ENCODE results near the gene ZNF532.
A peak's percentile ranks its signal among the peaks of the same experiment; 100 is the strongest.
"Not testable (repeated sequence)": the region's sequence is repeated elsewhere in the genome, so short reads cannot be mapped to it uniquely, and the experiment has no call there.

Gene ZNF532

DNA sequence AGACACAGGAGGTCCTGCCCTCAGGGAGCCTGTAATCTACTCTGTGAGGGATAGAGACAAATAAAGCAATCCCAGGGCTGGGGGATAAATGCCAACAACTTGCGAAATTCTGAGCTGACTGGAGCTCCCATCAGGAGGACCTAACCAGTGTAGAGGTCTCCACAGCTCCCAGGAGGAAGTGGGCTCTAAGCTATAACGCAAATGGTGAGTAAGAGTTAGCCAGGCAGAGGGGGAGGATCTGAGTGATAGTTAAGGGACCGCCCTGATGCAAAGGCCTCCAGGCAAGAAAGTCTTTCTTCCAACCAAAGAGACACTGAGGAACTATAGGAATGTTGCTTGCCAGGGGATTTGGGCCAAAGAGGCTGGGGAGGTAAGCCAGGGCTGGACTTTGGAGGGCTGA lies 16.0 kb upstream of the ZNF532 start:
- no peak for DNase-seq

DNA sequence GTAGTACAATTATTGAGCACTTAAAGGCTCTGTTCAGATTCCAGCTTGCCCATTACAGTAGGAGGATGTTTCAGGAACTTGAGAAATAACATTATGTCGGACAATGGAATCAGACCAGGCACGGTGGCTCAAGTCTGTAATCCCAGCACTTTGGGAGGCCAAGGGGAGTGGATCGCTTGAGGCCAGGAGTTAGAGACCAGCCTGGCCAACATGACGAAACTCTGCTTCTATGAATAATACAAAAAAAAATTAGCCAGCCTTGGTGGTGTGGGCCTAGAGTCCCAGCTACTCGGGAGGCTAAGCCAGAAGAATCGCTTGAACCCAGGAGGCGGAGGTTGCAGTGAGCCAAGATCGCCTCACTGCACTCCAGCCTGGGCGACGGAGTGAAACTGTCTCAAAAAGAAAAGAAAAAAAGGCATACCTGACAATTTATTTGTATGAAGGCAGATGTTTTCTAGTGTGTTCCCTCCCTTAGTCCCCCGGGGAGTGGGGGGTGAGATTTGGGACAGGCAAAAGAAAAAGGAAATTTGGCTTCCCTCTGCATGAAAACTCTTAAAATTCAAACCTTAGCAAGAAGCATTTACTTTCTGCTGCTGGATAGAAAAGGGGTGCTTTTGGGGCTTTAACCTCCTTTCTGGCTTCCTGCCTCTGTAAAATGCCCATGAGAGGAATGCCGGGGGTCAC lies 13.7 kb upstream of the ZNF532 start:
- no peak for DNase-seq

DNA sequence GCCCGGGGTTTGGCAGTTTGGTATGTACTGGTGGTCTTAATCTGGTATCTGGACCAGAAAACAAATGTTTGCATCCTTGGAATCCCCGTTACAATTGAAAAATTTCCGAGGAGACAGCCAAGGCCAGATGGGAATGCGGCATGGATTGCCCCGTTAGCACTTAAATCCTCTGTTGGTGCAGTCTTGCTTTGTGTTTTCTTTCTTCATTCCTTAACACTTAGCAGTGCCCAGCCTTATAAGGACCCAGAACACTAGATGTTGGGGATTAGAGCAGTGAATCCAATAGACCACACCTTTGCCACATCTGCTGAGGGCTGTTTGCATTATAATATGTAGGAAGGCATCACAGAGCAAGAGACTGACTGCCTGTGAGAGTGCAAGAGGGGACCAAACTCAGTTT lies 12.8 kb upstream of the ZNF532 start:
- no peak for DNase-seq

DNA sequence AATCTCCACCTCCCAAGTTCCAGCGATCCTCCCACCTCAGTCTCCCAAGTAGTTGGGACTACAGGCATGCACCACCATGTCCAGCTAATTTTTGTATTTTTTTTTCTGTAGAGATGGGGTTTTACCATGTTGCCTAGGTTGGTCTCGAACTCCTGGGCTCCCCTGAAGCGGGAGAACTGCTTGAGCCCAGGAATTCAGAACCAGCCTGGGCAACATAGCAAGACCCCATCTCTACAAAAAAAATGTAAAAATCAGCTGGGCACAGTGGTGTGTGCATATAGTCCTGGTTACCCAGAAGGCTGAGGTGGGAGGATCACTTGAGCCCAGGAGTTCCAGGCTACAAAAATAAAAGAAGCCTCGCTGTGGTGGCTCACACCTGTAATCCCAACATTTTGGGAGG lies 12.0 kb upstream of the ZNF532 start:
- no peak for DNase-seq

DNA sequence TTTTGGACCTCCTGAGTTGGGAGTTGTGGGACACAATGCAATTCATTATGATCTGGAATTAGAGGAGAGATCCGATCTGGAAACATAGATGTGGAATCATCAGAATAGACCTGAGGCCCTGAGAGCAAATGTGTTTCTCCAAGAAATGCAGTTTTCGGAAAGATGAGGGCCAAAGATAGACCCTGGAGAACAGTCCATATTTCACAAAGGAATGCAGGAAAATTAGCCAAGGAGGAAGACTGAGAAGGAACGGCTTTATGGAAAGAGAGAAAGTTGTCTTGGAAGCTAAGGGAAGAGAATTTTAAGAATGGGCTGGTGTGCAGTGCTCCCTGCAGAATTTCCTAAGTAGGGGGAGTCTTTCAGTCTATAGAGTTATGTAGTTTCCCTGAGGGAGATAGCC lies 11.1 kb upstream of the ZNF532 start:
- DNase-seq, result no peak

DNA sequence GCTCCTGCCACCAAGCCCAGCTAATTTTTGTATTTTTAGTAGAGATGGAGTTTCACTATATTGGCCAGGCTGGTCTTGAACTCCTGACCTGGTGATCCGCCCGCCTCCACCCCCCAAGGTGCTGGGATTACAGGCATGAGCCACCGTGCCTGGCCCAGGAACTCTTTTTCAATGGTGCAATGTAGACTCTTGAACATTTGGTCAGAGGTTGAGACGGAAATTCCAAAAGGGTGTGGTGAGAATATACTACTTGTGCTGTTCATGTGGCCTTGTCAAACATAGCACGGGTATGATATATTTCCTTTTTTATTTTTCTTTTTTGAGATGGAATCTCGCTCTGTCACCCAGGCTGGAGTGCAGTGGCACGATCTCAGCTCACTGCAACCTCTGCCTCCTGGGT lies 9.2 kb upstream of the ZNF532 start:
- not testable (repeated sequence) for DNase-seq

DNA sequence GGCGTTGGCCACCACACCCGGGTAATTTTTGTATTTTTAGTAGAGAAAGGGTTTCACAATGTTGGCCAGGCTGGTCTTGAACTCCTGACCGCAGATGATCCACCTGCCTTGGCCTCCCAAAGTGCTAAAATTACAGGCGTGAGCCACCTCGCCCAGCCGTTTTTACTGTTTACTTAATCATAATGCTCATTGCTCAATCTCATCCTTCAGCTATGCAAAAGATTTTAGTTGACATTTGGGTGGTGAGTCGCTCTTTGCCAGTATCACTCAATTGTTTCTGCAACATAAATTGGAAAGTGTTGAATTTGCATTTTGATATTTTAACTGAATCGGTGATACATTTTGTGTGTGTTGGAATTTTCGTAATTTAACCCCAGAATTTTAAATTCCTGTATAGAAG lies 7.8 kb upstream of the ZNF532 start:
- no peak for DNase-seq

DNA sequence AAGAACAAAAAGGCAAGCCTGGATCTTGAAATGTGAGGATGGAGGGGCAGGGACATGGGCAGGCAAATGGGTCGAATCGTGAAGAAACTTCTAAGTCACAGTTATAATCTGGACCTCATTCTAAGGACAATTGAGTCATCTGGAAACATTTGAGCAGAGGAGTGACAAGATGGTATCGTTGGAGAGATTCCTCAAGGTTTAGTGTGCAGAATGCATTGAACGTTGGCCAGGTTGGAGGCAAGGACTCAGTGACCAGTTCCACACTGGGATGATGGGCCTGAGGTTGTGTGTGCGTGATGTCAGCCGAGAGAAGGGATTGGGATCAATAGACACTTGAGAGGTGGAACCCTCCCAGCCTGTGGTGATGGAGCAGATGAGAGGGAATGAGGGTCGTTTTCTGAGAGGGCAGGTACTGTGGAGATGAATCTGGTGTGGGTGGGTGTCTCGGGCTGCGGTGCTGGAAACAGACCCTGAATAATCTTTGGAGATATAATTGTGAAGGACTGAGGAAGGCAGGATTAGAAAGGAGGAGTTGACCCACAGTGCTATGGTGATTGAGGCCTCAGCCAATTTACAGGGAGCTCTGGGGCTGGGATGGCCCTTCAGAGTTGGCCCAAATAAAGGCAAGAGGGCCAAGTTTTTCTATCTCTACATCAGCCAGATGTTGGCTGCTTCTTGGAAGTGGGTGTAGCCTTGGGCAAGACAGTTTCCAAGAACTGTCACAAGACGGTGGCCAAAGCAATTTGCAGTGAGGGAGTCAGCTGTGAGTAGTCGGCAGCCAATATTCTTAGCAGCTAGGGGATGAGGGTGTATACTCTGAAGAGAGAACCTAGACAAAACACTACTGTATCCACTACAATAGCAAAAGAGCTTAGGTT lies 5.8 kb upstream of the ZNF532 start:
- DNase-seq, result no peak

DNA sequence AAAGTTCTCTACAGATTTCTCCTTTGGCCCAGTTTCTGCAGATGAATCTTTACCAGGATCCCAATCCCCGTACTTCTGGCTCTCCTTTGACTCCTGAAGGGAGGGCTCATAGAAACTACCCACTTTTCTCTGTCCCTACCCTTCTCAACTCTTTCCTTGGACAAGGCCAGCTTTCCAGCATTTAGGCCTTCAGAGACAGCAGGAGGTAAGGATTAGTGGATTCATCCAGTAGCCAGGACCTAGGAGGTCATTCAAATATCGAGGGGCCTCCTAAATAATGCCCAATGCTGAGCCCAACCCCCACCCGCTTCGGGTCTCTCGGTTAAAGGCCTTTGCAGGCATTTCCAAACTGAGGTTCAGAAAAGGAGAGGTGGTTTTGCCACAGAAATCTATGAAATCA lies 4.8 kb upstream of the ZNF532 start:
- DNase-seq, result no peak

DNA sequence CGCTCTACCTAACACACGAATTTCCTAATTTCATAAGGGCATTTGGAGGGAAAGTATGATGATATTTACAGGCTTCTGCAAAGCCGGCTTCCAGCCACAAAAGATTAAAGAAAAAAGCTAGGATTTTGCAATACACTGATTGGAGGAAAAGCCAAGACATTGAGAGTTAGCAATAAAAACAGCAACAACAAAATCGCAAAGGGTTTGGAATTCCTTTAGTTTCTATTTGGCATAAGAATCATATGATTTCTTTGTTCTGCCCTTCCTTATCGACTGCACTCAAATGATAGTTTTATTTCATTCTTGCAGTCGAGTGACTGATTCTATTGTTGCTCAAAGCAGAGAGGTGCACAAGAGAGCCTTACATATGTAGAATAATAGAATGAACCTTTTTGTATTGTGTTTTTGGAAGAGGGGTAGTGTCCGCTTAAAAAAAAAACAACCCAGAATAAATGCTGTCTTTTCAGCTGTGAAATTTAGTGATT lies 3.9 kb upstream of the ZNF532 start:
- DNase-seq, result peak in 1 of 3 experiments; percentile 65

DNA sequence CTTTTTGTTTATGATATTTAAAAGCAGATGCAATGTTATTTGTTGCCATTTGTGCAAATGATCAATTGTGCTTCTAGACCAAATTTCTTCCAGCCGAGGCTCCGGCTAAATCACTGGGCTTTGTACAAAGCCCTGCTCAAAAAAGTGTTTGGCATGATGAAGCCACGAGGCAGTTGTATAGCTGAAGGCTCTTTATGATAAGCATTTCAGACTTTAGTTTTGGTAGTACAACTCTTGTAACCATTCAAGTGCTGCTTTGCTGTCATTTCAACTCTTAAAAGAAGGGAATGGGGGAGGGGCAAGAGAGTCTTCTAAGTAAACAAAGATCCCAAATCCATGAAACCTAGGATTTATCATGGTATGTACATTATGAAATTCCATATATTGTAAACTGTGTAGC lies 3.3 kb upstream of the ZNF532 start:
- DNase-seq, result peak; percentile 40 to 72 (median 69)

DNA sequence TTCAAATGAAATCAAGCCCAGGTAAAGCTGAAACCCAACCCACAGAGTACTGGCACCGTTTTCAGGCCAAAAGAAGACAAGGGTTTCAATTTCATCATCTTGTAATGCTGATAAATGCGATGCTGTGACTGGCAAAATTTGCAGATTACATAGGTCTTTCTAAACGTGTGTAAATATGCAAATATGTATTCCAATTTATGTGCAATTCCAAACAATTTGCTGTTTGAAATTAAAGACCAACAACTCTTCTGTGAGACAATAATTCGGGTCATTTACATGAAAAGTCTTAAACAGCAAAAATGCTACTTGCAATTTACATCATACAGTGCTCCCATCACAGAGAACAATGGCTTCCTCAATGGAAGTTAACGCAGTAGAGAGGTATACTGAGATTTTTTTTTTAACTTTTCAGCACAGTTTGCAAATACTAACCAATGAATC lies 2.8 kb upstream of the ZNF532 start:
- DNase-seq, result peak in 2 of 3 experiments; percentile 47 to 69

DNA sequence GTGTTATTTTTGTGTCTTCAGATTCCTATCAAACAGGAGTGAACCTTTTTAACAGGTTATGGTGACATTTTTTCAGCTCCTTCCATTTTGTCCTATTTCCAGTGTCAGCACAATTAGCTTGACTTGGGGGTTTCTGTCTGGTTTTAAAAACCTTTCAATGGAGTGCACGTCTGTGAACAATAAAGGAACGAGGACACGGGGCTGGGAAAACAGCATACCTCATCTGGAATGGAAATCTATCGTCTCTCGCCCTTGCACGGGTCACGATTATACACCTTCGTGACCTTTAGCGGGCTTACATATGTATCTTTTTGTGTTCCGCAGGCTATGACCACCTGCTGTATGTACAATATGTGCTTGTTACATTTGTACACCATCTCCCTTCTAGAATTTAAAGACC lies 2.3 kb upstream of the ZNF532 start:
- DNase-seq, result peak in 2 of 3 experiments; percentile 73 to 95

DNA sequence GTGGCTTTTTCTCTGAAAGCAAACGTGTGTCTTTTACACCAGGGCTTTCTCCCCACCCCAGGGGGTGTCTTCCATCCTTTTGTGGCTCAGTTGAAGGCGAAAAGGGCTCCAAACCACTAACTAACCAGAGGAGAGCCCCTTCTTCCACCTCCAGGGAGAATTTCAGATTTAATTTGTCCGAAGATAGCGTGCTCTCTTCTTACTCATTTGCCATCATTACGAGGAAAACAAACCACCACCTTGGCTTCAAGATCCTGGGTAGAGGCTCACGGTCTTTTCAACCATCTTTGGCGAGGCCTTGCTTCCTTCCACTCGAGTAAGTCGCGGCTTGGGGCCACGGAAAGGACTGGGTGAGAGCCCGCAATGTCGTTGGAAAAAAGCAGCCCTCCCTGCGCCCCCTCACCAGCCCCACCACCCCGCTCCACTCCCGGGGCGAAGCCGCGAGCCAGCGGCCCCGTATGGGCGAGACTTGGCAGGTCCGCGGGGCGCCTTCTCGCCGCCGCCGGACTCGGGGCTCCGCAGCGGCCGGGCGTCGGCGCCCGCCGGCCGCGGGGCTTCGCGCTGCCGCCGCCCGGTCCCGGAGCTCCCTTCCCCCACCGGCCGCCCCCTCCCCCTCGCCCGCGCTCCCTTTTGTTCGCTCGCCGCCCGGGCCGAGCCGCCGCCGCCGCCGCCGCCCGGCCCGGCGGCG lies 1.7 kb upstream of the ZNF532 start:
- peak; percentile 70 to 98 (median 98) for DNase-seq

DNA sequence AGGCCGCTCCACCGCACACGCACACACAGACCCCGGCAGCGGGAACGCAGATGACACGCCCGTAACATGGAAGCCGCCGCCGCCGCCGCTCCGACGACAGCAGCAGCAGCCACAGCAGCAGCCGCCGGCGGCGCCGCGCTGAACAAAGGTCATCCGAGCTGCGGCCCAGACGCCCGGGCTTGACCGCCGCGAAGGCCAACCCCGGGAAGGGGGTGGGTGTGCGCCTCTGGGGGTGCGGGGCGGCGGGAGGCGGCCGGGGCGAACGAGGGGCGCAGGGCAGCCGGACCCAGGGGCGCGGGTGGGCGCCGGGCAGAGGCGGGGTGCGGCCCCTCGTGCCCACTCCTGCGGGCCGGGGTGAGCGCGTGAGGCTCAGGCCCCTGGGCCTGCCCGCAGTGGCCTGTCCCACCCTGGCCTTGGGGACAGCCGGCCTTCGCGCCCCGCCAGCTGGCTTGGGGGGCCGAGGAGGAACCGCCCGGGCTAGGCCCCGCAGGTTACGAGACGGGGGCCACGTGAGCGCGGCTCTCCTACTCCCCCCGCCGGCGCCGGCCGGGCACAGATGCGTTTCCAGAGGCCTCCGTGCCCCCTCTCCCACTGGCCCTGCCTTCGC lies 1.0 kb upstream of the ZNF532 start:
- peak; percentile 8 to 92 (median 78) for DNase-seq

DNA sequence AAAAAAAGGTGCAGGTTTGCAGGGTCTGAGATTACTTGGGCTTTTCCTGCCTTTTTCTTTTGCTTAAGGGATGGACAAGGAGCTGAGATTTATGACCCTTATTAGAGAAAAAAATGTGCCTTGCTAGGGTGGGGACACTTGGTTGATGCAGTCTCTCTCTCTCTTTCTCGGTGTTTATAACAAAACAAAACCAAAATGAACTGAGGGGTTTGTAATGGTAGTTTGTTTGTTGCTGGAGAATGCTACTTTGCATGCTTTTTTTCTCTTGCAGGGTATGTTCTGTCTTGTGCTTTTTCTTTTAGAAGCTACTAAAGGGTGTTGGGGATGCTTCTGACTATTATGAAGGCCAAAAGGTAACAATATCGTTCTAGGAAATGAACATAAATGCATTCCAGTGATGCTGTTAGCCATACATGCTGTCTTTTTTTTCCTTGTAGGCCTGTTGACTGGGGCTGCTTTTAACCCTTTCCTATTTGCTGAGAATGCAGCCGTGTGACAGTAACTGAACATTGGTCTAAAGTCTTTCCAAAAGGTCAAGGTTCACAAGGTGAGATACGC lies 435 bp downstream of the ZNF532 start:
- no peak for DNase-seq

DNA sequence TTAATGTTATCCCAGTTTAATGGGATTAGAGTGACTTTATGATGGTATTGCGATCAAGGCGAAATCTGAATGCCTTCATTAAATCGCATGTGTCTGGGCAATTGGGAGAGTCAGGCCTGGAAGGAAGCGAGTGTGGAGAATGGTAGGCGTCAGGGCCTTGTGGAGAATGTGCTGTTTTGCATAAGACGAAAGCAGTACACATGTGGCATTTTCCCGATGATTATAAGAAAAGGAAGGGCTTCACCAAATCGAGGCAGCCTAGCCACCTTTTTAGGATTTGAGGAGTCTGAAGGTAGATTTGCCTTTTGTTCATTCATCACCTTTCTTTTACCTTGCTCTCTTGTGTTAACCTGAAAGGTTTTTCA lies 1.0 kb downstream of the ZNF532 start:
- DNase-seq, result no peak

DNA sequence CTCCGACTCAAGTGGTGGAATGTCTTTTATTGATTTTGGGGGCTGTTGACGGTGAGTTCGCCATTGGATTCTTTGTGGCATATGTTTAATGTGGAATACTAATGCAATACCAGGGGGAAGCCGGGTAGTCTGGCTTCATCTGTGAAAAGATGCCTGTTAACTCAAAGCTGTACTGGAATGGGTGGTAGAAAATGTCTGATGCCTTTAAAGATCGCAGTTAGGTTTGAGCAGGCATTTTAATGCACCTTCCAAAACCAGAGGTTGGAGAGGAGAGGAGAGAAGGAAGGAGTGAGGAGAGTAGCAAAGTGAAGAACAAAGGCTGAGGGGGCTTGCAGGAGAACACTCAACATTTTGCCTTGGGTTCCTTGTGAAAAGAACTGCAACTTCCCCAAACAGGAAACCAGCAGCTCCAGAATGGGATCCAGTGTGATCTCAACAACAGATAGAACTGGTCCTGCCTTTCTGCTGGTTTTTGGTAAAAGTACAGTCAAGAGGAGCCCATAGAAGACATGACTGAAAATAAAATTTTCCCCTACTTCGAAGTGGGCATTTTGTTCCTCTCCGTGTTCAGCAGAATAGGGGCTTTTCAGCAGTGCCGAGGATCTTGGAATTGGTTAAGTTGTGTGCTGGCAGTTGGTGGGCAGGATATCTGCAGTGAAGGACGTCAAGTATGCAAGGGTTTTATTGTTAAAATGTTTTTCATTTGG lies 1.5 kb downstream of the ZNF532 start:
- DNase-seq, result no peak

DNA sequence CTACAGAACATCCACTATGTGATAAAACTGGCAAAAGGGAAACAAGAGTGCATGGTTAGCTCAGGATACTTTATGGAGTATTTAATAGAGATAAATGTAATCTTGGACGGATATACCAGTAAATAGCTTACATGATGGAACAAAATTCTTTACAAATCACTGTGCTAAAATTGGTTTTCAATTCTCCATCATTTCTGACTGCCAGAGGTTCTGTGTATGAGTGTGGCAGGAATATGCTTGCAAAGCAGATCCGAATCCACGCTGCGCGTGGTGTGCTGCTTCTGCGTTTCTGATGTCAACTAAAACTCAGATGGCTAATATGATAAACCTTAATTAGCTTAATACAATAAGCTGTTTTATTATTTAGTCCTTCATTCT lies 2.1 kb downstream of the ZNF532 start:
- DNase-seq, result no peak

DNA sequence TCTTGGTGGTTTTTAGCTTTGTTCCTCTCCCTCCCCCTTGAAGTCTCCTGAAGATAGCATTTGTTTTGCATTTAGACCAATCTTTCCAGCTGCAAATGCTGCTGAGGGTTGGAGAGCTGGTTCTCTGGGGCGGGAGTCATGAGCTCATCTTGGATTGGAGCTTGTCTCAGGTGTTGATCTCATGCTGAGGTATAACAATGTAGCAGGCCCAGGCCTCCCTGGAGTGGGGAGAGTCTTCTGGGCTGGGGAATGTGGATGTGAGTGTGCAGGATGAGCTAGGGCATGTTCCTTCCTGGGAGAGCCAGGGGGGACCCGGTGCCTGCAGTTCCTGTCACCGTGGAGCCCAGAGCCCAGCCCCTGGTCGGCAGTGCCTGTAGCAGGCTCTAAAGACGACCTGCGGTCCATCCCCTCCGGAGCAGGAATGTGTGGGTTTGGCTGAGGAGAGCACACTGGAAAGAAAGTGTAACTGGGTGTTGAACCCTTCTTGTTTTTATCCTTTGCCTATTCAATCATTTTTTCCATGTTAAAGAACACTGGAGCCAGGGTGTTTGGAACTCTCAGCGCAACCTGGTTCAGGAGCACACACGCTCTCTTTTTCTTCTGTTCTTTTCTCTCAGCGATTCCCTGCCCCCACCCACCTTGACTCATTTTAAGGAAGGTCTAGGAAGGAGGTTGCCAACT lies 2.7 kb downstream of the ZNF532 start:
- DNase-seq, result no peak

DNA sequence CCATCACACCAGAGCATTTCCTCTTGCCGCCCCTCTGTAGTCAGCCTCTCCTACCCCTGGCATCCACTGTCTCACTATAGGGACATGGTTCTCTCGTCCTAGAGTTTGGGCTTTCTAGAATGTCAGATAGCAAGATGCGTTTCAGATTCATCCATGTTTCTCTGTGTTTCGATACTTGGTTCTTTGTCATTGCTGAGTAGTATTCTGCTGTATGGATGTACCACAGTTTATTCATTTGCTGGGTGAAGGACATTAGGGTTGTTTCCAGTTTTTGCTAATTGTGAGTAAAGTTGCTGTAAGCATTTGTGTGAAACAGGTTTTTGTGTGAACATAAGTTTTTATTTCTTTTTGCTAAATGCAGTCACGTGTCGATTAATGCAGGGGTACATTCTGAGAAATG lies 3.8 kb downstream of the ZNF532 start:
- no peak for DNase-seq

DNA sequence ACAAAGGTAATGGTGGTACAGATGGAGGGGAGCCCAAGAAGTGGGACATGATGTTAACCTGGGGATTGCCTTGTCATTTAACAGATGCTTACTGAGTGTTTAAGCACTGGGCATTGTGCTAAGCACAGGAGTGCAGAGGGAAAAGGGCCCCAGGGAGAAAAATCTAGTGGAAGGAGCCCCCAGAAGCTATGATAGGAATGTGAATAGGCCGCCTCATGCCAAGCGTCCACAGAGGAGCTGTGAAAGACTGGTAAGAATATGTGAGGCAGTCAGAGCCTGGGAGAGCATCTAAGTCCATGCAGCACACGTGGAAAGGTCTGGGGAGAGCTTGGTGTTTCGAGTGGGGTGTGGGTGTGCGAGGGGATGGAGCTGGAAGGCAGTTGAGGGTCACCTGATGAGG lies 5.5 kb downstream of the ZNF532 start:
- DNase-seq, result no peak
